Activated naive CD8-positive, alpha-beta T cell treated with anti-CD3 and anti-CD28 coated beads for 36 hours (primary cell): ENCODE measurements around the gene BPIFA2. TPM values are rescaled to one million over a fixed set of nuclear protein-coding genes. Genes with fewer than 3 reads are reported as not detected.
"Not testable (repeated sequence)": the region's sequence is repeated elsewhere in the genome, so short reads cannot be mapped to it uniquely, and the experiment has no call there.

ENCODE experiments used
- DNase-seq: peaks from one replicate; pipeline ENCODE4 v3.0.0; 2021
- H3K27ac Mint-ChIP-seq: one replicate; pipeline ENCODE4 v1.8.0; 2022; ENCODE audit warnings: mild to moderate bottlenecking, moderate library complexity, mixed read lengths
- H3K27me3 Mint-ChIP-seq: one replicate; pipeline ENCODE4 v1.8.0; 2022; ENCODE audit warnings: mild to moderate bottlenecking, mixed read lengths
- H3K36me3 Mint-ChIP-seq: one replicate; pipeline ENCODE4 v1.8.0; 2021; ENCODE audit warnings: mild to moderate bottlenecking, mixed read lengths
- H3K4me1 Mint-ChIP-seq: one replicate; pipeline ENCODE4 v1.8.0; 2021; ENCODE audit warnings: mixed read lengths
- H3K4me3 Mint-ChIP-seq: one replicate; pipeline ENCODE4 v1.8.0; 2022; ENCODE audit warnings: mild to moderate bottlenecking, moderate library complexity, mixed read lengths
- H3K9me3 Mint-ChIP-seq: one replicate; pipeline ENCODE4 v1.8.0; 2022; ENCODE audit warnings: mixed read lengths
- total RNA-seq, 2 experiments: library from RNA; stranded (reverse); gene quantifications; one replicate each; pipeline ENCODE4 v1.2.3, GENCODE V29; 2021

Gene BPIFA2
- total RNA-seq, 2 experiments from 2014 or later, result not detected

- Mint-ChIP-seq H3K4me1 (no peaks in the 10 kb centered on the region), H3K27ac (no peak overlapping the region), H3K9me3 (peaks cover 8% of the 10 kb centered on the region), H3K4me3 (no peak overlapping the region), H3K27me3 (no peaks in the 10 kb centered on the region), H3K36me3 (no peaks in the 10 kb centered on the region)
- DNase-seq, result no peak
These were observed 7.2 kb downstream of the BPIFA2 start for GRCh38 chr20:33175123-33175522.

GRCh38 chr20:33176101-33176500 lies 8.1 kb downstream of the BPIFA2 start:
- H3K27me3 Mint-ChIP-seq, result no peaks in the 10 kb centered on the region
- no peak overlapping the region for H3K27ac Mint-ChIP-seq
- H3K9me3 Mint-ChIP-seq, result peaks cover 2% of the 10 kb centered on the region
- no peak for DNase-seq
- H3K4me3 Mint-ChIP-seq, result no peak overlapping the region
- no peaks in the 10 kb centered on the region for H3K36me3 Mint-ChIP-seq
- no peaks in the 10 kb centered on the region for H3K4me1 Mint-ChIP-seq

- Mint-ChIP-seq H3K27me3 (no peaks in the 10 kb centered on the region), H3K9me3 (no peaks in the 10 kb centered on the region), H3K4me3 (no peak overlapping the region), H3K36me3 (no peaks in the 10 kb centered on the region), H3K27ac (no peak overlapping the region), H3K4me1 (no peaks in the 10 kb centered on the region)
- DNase-seq, result no peak
These were observed 9.9 kb downstream of the BPIFA2 start for GRCh38 chr20:33177866-33178265.

- no peak overlapping the region for H3K27ac Mint-ChIP-seq
- DNase-seq, result no peak
- no peaks in the 10 kb centered on the region for H3K4me1 Mint-ChIP-seq
- H3K4me3 Mint-ChIP-seq, result no peak overlapping the region
- no peaks in the 10 kb centered on the region for H3K27me3 Mint-ChIP-seq
- no peaks in the 10 kb centered on the region for H3K36me3 Mint-ChIP-seq
- H3K9me3 Mint-ChIP-seq, result no peaks in the 10 kb centered on the region
These were observed 10.8 kb downstream of the BPIFA2 start for GRCh38 chr20:33178726-33179125.

- Mint-ChIP-seq H3K27me3 (peaks cover 3% of the 10 kb centered on the region), H3K9me3 (no peaks in the 10 kb centered on the region), H3K36me3 (no peaks in the 10 kb centered on the region), H3K27ac (no peak overlapping the region), H3K4me1 (no peaks in the 10 kb centered on the region), H3K4me3 (no peak overlapping the region)
- no peak for DNase-seq
These were observed 12.2 kb downstream of the BPIFA2 start for GRCh38 chr20:33180169-33180568.

- Mint-ChIP-seq H3K36me3 (no peaks in the 10 kb centered on the region), H3K27me3 (peaks cover 3% of the 10 kb centered on the region), H3K4me1 (no peaks in the 10 kb centered on the region), H3K4me3 (no peak overlapping the region), H3K9me3 (no peaks in the 10 kb centered on the region), H3K27ac (no peak overlapping the region)
- no peak for DNase-seq
These were observed 13.6 kb downstream of the BPIFA2 start for GRCh38 chr20:33181482-33182093.

- Mint-ChIP-seq H3K4me1 (no peaks in the 10 kb centered on the region), H3K27me3 (peaks cover 3% of the 10 kb centered on the region), H3K36me3 (no peaks in the 10 kb centered on the region), H3K4me3 (no peak overlapping the region), H3K27ac (no peak overlapping the region), H3K9me3 (no peaks in the 10 kb centered on the region)
- DNase-seq, result no peak
These were observed 15.4 kb downstream of the BPIFA2 start for GRCh38 chr20:33183312-33183711.

GRCh38 chr20:33185031-33185590 lies 17.2 kb downstream of the BPIFA2 start:
- H3K27me3 Mint-ChIP-seq, H3K4me1 Mint-ChIP-seq, H3K36me3 Mint-ChIP-seq, DNase-seq, H3K4me3 Mint-ChIP-seq, H3K9me3 Mint-ChIP-seq, H3K27ac Mint-ChIP-seq: not testable (repeated sequence)

GRCh38 chr20:33187491-33187890 lies 19.5 kb downstream of the BPIFA2 start:
- Mint-ChIP-seq H3K4me1 (no peaks in the 10 kb centered on the region), H3K27ac (no peak overlapping the region), H3K9me3 (no peaks in the 10 kb centered on the region), H3K27me3 (peaks cover 17% of the 10 kb centered on the region), H3K36me3 (no peaks in the 10 kb centered on the region), H3K4me3 (no peak overlapping the region)
- no peak for DNase-seq

GRCh38 chr20:33188421-33188820 lies 20.5 kb downstream of the BPIFA2 start:
- Mint-ChIP-seq H3K9me3 (no peaks in the 10 kb centered on the region), H3K27me3 (peaks cover 17% of the 10 kb centered on the region), H3K4me1 (no peaks in the 10 kb centered on the region), H3K36me3 (no peaks in the 10 kb centered on the region), H3K4me3 (no peak overlapping the region), H3K27ac (no peak overlapping the region)
- no peak for DNase-seq

- Mint-ChIP-seq H3K4me1 (no peaks in the 10 kb centered on the region), H3K36me3 (no peaks in the 10 kb centered on the region)
These were observed 23.5 kb downstream of the BPIFA2 start for GRCh38 chr20:33191484-33191883.

GRCh38 chr20:33191955-33192354 lies 24.0 kb downstream of the BPIFA2 start:
- Mint-ChIP-seq H3K36me3 (no peaks in the 10 kb centered on the region), H3K9me3 (no peaks in the 10 kb centered on the region), H3K4me1 (no peaks in the 10 kb centered on the region), H3K27me3 (peaks cover 14% of the 10 kb centered on the region), H3K4me3 (no peak overlapping the region), H3K27ac (no peak overlapping the region)
- no peak for DNase-seq

More at GRCh38 chr20:33191484-33191883, 23.5 kb downstream of the BPIFA2 start:
- Mint-ChIP-seq H3K9me3 (no peaks in the 10 kb centered on the region), H3K4me3 (no peak overlapping the region), H3K27ac (no peak overlapping the region), H3K27me3 (peaks cover 14% of the 10 kb centered on the region)
- no peak for DNase-seq

GRCh38 chr20:33192912-33193501 lies 25.0 kb downstream of the BPIFA2 start:
- H3K4me1 Mint-ChIP-seq, result no peaks in the 10 kb centered on the region
- H3K4me3 Mint-ChIP-seq, result no peak overlapping the region
- H3K27me3 Mint-ChIP-seq, result peaks cover 14% of the 10 kb centered on the region
- DNase-seq, result no peak
- H3K36me3 Mint-ChIP-seq, result no peaks in the 10 kb centered on the region
- no peak overlapping the region for H3K27ac Mint-ChIP-seq
- no peaks in the 10 kb centered on the region for H3K9me3 Mint-ChIP-seq

GRCh38 chr20:33199026-33199425 lies 31.1 kb downstream of the BPIFA2 start:
- peaks cover 7% of the 10 kb centered on the region for H3K27me3 Mint-ChIP-seq
- no peaks in the 10 kb centered on the region for H3K36me3 Mint-ChIP-seq
- H3K4me3 Mint-ChIP-seq, result no peak overlapping the region
- H3K27ac Mint-ChIP-seq, result no peak overlapping the region
- no peaks in the 10 kb centered on the region for H3K4me1 Mint-ChIP-seq
- H3K9me3 Mint-ChIP-seq, result no peaks in the 10 kb centered on the region
- no peak for DNase-seq

- no peaks in the 10 kb centered on the region for H3K9me3 Mint-ChIP-seq
- no peak overlapping the region for H3K4me3 Mint-ChIP-seq
- no peak for DNase-seq
- H3K27me3 Mint-ChIP-seq, result peaks cover 11% of the 10 kb centered on the region
- H3K4me1 Mint-ChIP-seq, result no peaks in the 10 kb centered on the region
- H3K36me3 Mint-ChIP-seq, result no peaks in the 10 kb centered on the region
- no peak overlapping the region for H3K27ac Mint-ChIP-seq
These were observed 34.5 kb downstream of the BPIFA2 start for GRCh38 chr20:33202451-33202850.

GRCh38 chr20:33203444-33203843 lies 35.5 kb downstream of the BPIFA2 start:
- Mint-ChIP-seq H3K9me3 (no peaks in the 10 kb centered on the region), H3K27me3 (peaks cover 16% of the 10 kb centered on the region), H3K4me3 (no peak overlapping the region), H3K27ac (no peak overlapping the region), H3K36me3 (no peaks in the 10 kb centered on the region), H3K4me1 (no peaks in the 10 kb centered on the region)
- no peak for DNase-seq
